IMR-90 (cell line): ENCODE results near the gene GALK1.

ENCODE experiments used
- CEBPB ChIP-seq: IDR thresholded peaks from 2 replicates; pipeline ENCODE4 v1.6.1; 2012; ENCODE audit warnings: low read depth, low read length, improper control_type of control experiment
- FOS ChIP-seq: fragments of 150-350 bp; IDR thresholded peaks from 2 replicates; pipeline ENCODE4 v1.6.1; 2016; ENCODE audit warnings: low read depth, low read length
- MAFK ChIP-seq: IDR thresholded peaks from 2 replicates; pipeline ENCODE4 v1.6.1; 2012; ENCODE audit warnings: low read depth, low read length, improper control_type of control experiment
- MAZ ChIP-seq: IDR thresholded peaks from 2 replicates; pipeline ENCODE4 v1.6.1; 2012; ENCODE audit warnings: low read depth, mild to moderate bottlenecking, low read length, improper control_type of control experiment, moderate library complexity, borderline replicate concordance
- MXI1 ChIP-seq: IDR thresholded peaks from 2 replicates; pipeline ENCODE4 v1.6.1; 2012; ENCODE audit warnings: low read depth, mild to moderate bottlenecking, low read length, moderate library complexity, borderline replicate concordance
- POLR2A ChIP-seq: IDR thresholded peaks from 2 replicates; pipeline ENCODE4 v1.6.1; 2012; ENCODE audit warnings: mild to moderate bottlenecking, low read depth, low read length
- RAD21 ChIP-seq: IDR thresholded peaks from 2 replicates; pipeline ENCODE4 v1.6.1; 2012; ENCODE audit warnings: low read length, improper control_type of control experiment
- RCOR1 ChIP-seq: IDR thresholded peaks from 2 replicates; pipeline ENCODE4 v1.6.1; 2012; ENCODE audit warnings: mild to moderate bottlenecking, low read length, improper control_type of control experiment; ENCODE audit not compliant: insufficient replicate concordance
- TF ChIP-seq, protein P1 (sequence below): conservative IDR thresholded peaks from 2 replicates; pipeline ENCODE4 v1.5.1; 2012; ENCODE audit warnings: mild to moderate bottlenecking, low read depth, low read length, improper control_type of control experiment
- TF ChIP-seq, protein P2 (sequence below): fragments of 150-350 bp; IDR thresholded peaks from 2 replicates; pipeline ENCODE4 v1.6.1; 2017; ENCODE audit warnings: mild to moderate bottlenecking, antibody characterized with exemption, low read length, low read depth

DNA sequence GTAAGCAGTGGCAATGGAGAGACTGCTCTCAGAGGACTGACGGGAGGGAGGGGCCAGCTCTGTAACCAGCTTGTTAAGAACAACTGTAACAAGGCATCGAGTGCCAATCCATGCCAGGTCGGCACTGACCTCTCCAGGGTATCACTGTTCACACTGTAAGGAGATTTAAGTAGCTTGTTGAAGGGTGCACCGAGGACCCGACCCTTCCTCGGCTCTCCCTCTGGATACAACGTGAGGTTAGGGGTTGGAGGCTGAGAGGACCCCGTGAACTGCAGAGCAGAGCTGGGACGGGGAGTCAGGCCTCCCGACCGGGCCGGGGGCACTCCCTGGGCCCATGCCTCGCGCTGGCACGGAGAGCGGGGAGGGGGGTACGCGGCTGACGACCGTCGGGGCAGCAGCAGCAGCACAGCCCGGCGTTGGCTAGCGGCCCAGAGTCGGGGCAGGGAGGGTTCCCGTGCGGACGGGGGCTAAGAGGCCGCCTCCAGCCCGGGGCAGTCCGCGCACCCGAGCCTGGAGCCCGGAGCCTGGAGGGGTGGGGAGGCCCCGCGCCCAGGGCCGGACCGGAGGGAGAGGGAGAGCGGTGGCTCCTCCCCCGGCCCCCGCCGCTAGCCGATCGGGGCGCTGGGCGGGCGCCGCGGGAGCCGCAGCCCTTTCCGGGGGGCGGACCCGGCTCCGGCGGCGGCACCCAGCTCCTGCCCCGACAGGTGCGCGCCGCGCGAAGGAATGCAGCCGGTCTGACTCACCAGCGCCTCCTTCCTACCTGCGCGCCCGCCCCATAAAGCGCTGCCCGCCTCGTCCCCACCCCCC lies 44.1 kb downstream of the GALK1 start, which contains the start of gene ITGB4:
- TF ChIP-seq POLR2A (no peak), CEBPB (no peak), MAZ (no peak), RCOR1 (no peak), FOS (no peak), RAD21 (no peak), MXI1 (no peak), MAFK (no peak)
- TF ChIP-seq, protein P1, sequence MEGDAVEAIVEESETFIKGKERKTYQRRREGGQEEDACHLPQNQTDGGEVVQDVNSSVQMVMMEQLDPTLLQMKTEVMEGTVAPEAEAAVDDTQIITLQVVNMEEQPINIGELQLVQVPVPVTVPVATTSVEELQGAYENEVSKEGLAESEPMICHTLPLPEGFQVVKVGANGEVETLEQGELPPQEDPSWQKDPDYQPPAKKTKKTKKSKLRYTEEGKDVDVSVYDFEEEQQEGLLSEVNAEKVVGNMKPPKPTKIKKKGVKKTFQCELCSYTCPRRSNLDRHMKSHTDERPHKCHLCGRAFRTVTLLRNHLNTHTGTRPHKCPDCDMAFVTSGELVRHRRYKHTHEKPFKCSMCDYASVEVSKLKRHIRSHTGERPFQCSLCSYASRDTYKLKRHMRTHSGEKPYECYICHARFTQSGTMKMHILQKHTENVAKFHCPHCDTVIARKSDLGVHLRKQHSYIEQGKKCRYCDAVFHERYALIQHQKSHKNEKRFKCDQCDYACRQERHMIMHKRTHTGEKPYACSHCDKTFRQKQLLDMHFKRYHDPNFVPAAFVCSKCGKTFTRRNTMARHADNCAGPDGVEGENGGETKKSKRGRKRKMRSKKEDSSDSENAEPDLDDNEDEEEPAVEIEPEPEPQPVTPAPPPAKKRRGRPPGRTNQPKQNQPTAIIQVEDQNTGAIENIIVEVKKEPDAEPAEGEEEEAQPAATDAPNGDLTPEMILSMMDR = no peak
- TF ChIP-seq, protein P2, sequence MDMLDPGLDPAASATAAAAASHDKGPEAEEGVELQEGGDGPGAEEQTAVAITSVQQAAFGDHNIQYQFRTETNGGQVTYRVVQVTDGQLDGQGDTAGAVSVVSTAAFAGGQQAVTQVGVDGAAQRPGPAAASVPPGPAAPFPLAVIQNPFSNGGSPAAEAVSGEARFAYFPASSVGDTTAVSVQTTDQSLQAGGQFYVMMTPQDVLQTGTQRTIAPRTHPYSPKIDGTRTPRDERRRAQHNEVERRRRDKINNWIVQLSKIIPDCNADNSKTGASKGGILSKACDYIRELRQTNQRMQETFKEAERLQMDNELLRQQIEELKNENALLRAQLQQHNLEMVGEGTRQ = no peak
